Endothelial cell of umbilical vein (primary cell): ENCODE results near the gene PYGO2.

Experiments used
- EZH2 ChIP-seq: IDR thresholded peaks from 2 replicates; pipeline ENCODE4 v1.6.1; 2012; ENCODE audit warnings: borderline replicate concordance, low read depth, mild to moderate bottlenecking, moderate library complexity, low read length, inconsistent platforms; ENCODE audit not compliant: severe bottlenecking
- GATA2 ChIP-seq: IDR thresholded peaks from 2 replicates; pipeline ENCODE4 v1.7.0; 2011; ENCODE audit warnings: low read depth, mild to moderate bottlenecking, moderate library complexity, mixed read lengths, low read length; ENCODE audit not compliant: insufficient read length, insufficient read depth
- MYC ChIP-seq: IDR thresholded peaks from one replicate; pipeline ENCODE4 v1.6.1; 2011; ENCODE audit warnings: mild to moderate bottlenecking, low read depth, low read length
- POLR2A ChIP-seq: IDR thresholded peaks from 2 replicates; pipeline ENCODE4 v1.6.1; 2012; ENCODE audit warnings: low read depth, mild to moderate bottlenecking, control low read depth, low read length
- POLR2AphosphoS5 ChIP-seq: IDR thresholded peaks from 2 replicates; pipeline ENCODE4 v1.6.1; 2012; ENCODE audit warnings: low read depth, mild to moderate bottlenecking, control low read depth, low read length, moderate library complexity; ENCODE audit not compliant: insufficient read depth
- TF ChIP-seq, protein P1 (sequence below), 2 donors: IDR thresholded peaks; 1 replicate in 1 of 2; 2 replicates in 1 of 2; pipeline ENCODE4 v1.5.1; 2011; ENCODE audit warnings: low read length in 2 of 2, mild to moderate bottlenecking in 2 of 2, moderate library complexity in 2 of 2, control low read depth in 1 of 2, inconsistent platforms in 1 of 2, low read depth in 1 of 2; ENCODE audit not compliant: insufficient read depth in 1 of 2; ENCODE audit errors: extremely low read depth in 1 of 2
- TF ChIP-seq, protein P2 (sequence below): IDR thresholded peaks from 2 replicates; pipeline ENCODE4 v1.6.1; 2011; ENCODE audit not compliant: insufficient read depth, insufficient read length

DNA sequence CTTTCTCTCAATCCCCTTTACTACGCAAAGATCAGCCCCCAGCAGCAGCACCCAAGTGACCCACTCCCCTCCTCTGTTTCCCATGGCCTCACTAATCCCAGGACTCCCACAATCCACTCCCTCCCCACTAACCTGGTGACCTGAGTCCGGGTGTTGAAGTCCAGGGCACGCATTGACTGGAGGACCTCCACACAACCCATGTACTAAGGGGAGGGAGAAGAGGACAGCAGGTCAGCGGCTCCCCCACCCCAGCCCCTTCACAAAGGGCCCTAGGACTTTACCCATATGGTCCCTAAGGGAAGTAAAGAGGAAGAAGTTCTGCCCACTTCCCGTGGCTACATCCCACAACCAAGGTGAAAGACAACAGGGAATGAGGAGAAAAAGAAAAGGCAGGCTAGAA lies 7.7 kb upstream of the PYGO2 start:
- TF ChIP-seq, protein P1, sequence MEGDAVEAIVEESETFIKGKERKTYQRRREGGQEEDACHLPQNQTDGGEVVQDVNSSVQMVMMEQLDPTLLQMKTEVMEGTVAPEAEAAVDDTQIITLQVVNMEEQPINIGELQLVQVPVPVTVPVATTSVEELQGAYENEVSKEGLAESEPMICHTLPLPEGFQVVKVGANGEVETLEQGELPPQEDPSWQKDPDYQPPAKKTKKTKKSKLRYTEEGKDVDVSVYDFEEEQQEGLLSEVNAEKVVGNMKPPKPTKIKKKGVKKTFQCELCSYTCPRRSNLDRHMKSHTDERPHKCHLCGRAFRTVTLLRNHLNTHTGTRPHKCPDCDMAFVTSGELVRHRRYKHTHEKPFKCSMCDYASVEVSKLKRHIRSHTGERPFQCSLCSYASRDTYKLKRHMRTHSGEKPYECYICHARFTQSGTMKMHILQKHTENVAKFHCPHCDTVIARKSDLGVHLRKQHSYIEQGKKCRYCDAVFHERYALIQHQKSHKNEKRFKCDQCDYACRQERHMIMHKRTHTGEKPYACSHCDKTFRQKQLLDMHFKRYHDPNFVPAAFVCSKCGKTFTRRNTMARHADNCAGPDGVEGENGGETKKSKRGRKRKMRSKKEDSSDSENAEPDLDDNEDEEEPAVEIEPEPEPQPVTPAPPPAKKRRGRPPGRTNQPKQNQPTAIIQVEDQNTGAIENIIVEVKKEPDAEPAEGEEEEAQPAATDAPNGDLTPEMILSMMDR (IDR thresholded peaks at IDR 0.05; ENCODE audit: extremely low read depth in 1 of 2, insufficient read depth in 1 of 2, low read depth in 1 of 2, low read length in 2 of 2), result no peak
- no peak for TF ChIP-seq EZH2
- TF ChIP-seq POLR2A, result no peak
- TF ChIP-seq MYC, result no peak
- no peak for TF ChIP-seq POLR2AphosphoS5
- TF ChIP-seq, protein P2, sequence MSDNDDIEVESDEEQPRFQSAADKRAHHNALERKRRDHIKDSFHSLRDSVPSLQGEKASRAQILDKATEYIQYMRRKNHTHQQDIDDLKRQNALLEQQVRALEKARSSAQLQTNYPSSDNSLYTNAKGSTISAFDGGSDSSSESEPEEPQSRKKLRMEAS, result no peak
- no peak for TF ChIP-seq GATA2
